Neural cell (in vitro differentiated cells): ENCODE data around the gene MGAT4A. TPM values are rescaled to one million over a fixed set of nuclear protein-coding genes. Genes with fewer than 3 reads are reported as not detected.

Source experiments
- H2AFZ ChIP-seq: fragments of 200-600, 300-800 bp; sonication (generic), shearing (Covaris generic); 2 replicates; pipeline ENCODE4 v1.6.0; 2014; ENCODE audit warnings: low read depth, mild to moderate bottlenecking, antibody characterized with exemption, low read length, moderate library complexity
- H3F3A ChIP-seq: fragments of 200-600 bp; shearing (Covaris generic); 2 replicates; pipeline ENCODE4 v1.6.1; 2016; ENCODE audit warnings: mild to moderate bottlenecking, moderate library complexity, mixed read lengths, antibody characterized with exemption, low read length; ENCODE audit not compliant: insufficient read depth, poor library complexity, severe bottlenecking
- H3K27ac ChIP-seq: fragments of 200-600, 300-800 bp; sonication (generic), shearing (Covaris generic); 2 replicates; pipeline ENCODE4 v1.5.1; 2014; ENCODE audit warnings: mild to moderate bottlenecking, low read length, moderate library complexity
- H3K27me3 ChIP-seq: fragments of 300-800, 200-600 bp; sonication (generic), shearing (Covaris generic); 2 replicates; pipeline ENCODE4 v1.6.0; 2014; ENCODE audit warnings: mild to moderate bottlenecking, low read depth, low read length, moderate library complexity; ENCODE audit not compliant: insufficient read depth
- H3K36me3 ChIP-seq: fragments of 300-800, 200-600 bp; sonication (generic), shearing (Covaris generic); 2 replicates; pipeline ENCODE4 v1.5.1; 2014; ENCODE audit warnings: mild to moderate bottlenecking, antibody characterized with exemption, low read length, moderate library complexity; ENCODE audit not compliant: insufficient read depth
- H3K4me2 ChIP-seq: fragments of 300-800, 200-600 bp; sonication (generic), shearing (Covaris generic); 2 replicates; pipeline ENCODE4 v1.6.0; 2014; ENCODE audit warnings: mild to moderate bottlenecking, low read length
- H3K4me3 ChIP-seq: fragments of 300-800, 200-600 bp; sonication (generic), shearing (Covaris generic); 2 replicates; pipeline ENCODE4 v1.5.1; 2014; ENCODE audit warnings: mild to moderate bottlenecking, low read length, moderate library complexity
- H3K79me2 ChIP-seq: fragments of 200-600 bp; shearing (Covaris generic); replicated peaks from 2 replicates; pipeline ENCODE4 v1.6.0; 2014; ENCODE audit warnings: mild to moderate bottlenecking, low read length, moderate library complexity; ENCODE audit not compliant: insufficient read depth
- H3K9ac ChIP-seq: fragments of 300-800, 200-600 bp; sonication (generic), shearing (Covaris generic); 2 replicates; pipeline ENCODE4 v1.6.1; 2016; ENCODE audit warnings: mild to moderate bottlenecking, low read length, mixed read lengths
- H3K9me2 ChIP-seq: fragments of 200-600 bp; shearing (Covaris generic); 2 replicates; pipeline ENCODE4 v1.6.1; 2016; ENCODE audit warnings: mild to moderate bottlenecking, low read length, mixed read lengths; ENCODE audit not compliant: insufficient read depth
- H3K9me3 ChIP-seq: fragments of 200-600, 300-800 bp; sonication (generic), shearing (Covaris generic); 2 replicates; pipeline ENCODE4 v1.6.1; 2016; ENCODE audit warnings: mild to moderate bottlenecking, mixed run types, low read length, moderate library complexity, mixed read lengths
- H4K20me1 ChIP-seq: fragments of 200-600 bp; shearing (Covaris generic); 2 replicates; pipeline ENCODE4 v1.6.1; 2016; ENCODE audit warnings: mild to moderate bottlenecking, mixed run types; ENCODE audit not compliant: insufficient read depth
- CTCF ChIP-seq: fragments of 450-650 bp; IDR thresholded peaks from 2 replicates; pipeline ENCODE4 v1.5.1; 2014; ENCODE audit warnings: antibody characterized with exemption, mild to moderate bottlenecking, moderate library complexity; ENCODE audit not compliant: poor library complexity, severe bottlenecking
- EP300 ChIP-seq: fragments of 450-650 bp; conservative IDR thresholded peaks from 2 replicates; pipeline ENCODE4 v1.6.1; 2014; ENCODE audit warnings: antibody characterized with exemption, mild to moderate bottlenecking, moderate library complexity; ENCODE audit not compliant: poor library complexity, severe bottlenecking
- EZH2 ChIP-seq: fragments of 200-600, 300-800 bp; shearing (Covaris generic), sonication (generic); IDR thresholded peaks from 2 replicates; pipeline ENCODE4 v1.6.1; 2014; ENCODE audit warnings: antibody characterized with exemption, low read length, borderline replicate concordance, mild to moderate bottlenecking; ENCODE audit not compliant: insufficient read depth, poor library complexity, severe bottlenecking
- MXI1 ChIP-seq: fragments of 450-650 bp; conservative IDR thresholded peaks from 2 replicates; pipeline ENCODE4 v1.6.1; 2014; ENCODE audit warnings: antibody characterized with exemption, mild to moderate bottlenecking; ENCODE audit not compliant: poor library complexity, severe bottlenecking
- POLR2AphosphoS5 ChIP-seq: IDR thresholded peaks from 2 replicates; pipeline ENCODE4 v1.6.1; 2012
- RAD21 ChIP-seq: fragments of 450-650 bp; conservative IDR thresholded peaks from 2 replicates; pipeline ENCODE4 v1.6.1; 2014; ENCODE audit warnings: antibody characterized with exemption, mild to moderate bottlenecking, moderate library complexity
- REST ChIP-seq: IDR thresholded peaks from 2 replicates; pipeline ENCODE4 v1.6.1; 2012; ENCODE audit warnings: borderline replicate concordance
- SMC3 ChIP-seq: fragments of 450-650 bp; conservative IDR thresholded peaks from 2 replicates; pipeline ENCODE4 v1.6.1; 2014; ENCODE audit warnings: antibody characterized with exemption, mild to moderate bottlenecking, moderate library complexity; ENCODE audit not compliant: poor library complexity
- TAF1 ChIP-seq: IDR thresholded peaks from 2 replicates; pipeline ENCODE4 v1.6.1; 2012; ENCODE audit warnings: low read depth
- polyA plus RNA-seq: library from polyadenylated mRNA; depleted of rRNA; stranded (reverse); fragments of >200 nt; gene quantifications from 2 replicates; pipeline ENCODE4 v1.2.3, GENCODE V29; 2014

Gene MGAT4A
- polyA plus RNA-seq, 1 donor from 2014 or later: 54.8 TPM

- Histone ChIP-seq H4K20me1 (no peaks in the 10 kb centered on the region), H3K4me3 (no peak overlapping the region), H3K27ac (no peak overlapping the region), H3K9me2 (no peaks in the 10 kb centered on the region), H3K27me3 (no peaks in the 10 kb centered on the region), H3K9me3 (no peaks in the 10 kb centered on the region), H3K9ac (no peak overlapping the region), H2AFZ (no peak overlapping the region), H3F3A (no peaks in the 10 kb centered on the region), H3K4me2 (no peak overlapping the region), H3K36me3 (no peaks in the 10 kb centered on the region), H3K79me2 (peaks cover 32% of the 10 kb centered on the region)
- TF ChIP-seq MXI1 (no peak), TAF1 (no peak), REST (no peak), CTCF (no peak), EZH2 (no peak), POLR2AphosphoS5 (no peak), RAD21 (no peak), SMC3 (no peak), EP300 (no peak)
Observed at GRCh38 chr2:98727369-98728087, 3.4 kb downstream of the MGAT4A start.

- H4K20me1 ChIP-seq: no peaks in the 10 kb centered on the region
- H3K4me2 ChIP-seq: no peak overlapping the region
- no peaks in the 10 kb centered on the region for H3F3A ChIP-seq
- H3K36me3 ChIP-seq: peaks cover 4% of the 10 kb centered on the region
- TF ChIP-seq EZH2 (no peak), SMC3 (no peak), CTCF (no peak)
- H2AFZ ChIP-seq: no peak overlapping the region
- H3K27me3 ChIP-seq: no peaks in the 10 kb centered on the region
- no peak overlapping the region for H3K9ac ChIP-seq
- no peaks in the 10 kb centered on the region for H3K9me3 ChIP-seq
- H3K4me3 ChIP-seq: no peak overlapping the region
- H3K9me2 ChIP-seq: no peaks in the 10 kb centered on the region
- H3K27ac ChIP-seq: no peak overlapping the region
- H3K79me2 ChIP-seq: peaks cover 32% of the 10 kb centered on the region
Observed at GRCh38 chr2:98726735-98727368, 4.1 kb downstream of the MGAT4A start.
